Measurements from ENCODE around the gene ZEB2. TPM values are rescaled to one million over a fixed set of nuclear protein-coding genes. Genes with fewer than 3 reads are reported as not detected.

ZEB2 gene
- total RNA-seq, 1 experiment from 2014 or later = 1.1 TPM

- intact Hi-C loops (cut with micrococcal nuclease; ENCODE audit: unreplicated experiment) = no loop called here
- no peak for DNase-seq (ENCODE audit: low read depth, low spot score)
- in situ Hi-C loops (cut with HindIII; ENCODE audit: low pct_unique_long_range_greater_than_20kb, low sequenced_read_pairs) = no loop called here
- TF ChIP-seq CTCF (IDR thresholded peaks at IDR 0.05) (no peak), SIN3A (IDR thresholded peaks at IDR 0.05; ENCODE audit: borderline replicate concordance, insufficient read depth, low read depth, low read length) (no peak)
- no TSS peak for BruUV-seq (replicated peaks)
- no peaks in the 10 kb centered on the region for H3K4me1 ChIP-seq (ENCODE audit: control insufficient read depth, insufficient read depth, low read length)
- POLR2A ChIA-PET = no interaction called here
- H3K27me3 ChIP-seq (ENCODE audit: control insufficient read depth, insufficient read depth, low read length) = no peaks in the 10 kb centered on the region; the same call in 1 of the 2 replicates
- H3K4me3 ChIP-seq (ENCODE audit: low read depth in 2 of 2, low read length in 2 of 2) = no peak overlapping the region
- no peak overlapping the region for H3K27ac ChIP-seq (ENCODE audit: low read length)
- H3K9me3 ChIP-seq (ENCODE audit: control insufficient read depth, insufficient read depth, low read depth, low read length) = no peaks in the 10 kb centered on the region
- CTCF ChIA-PET = no interaction called here
- H3K36me3 ChIP-seq (ENCODE audit: control insufficient read depth, insufficient read depth, low read length) = no peaks in the 10 kb centered on the region; the same call in 1 of the 2 replicates
- no peak for ATAC-seq
Observed at GRCh38 chr2:144470816-144471215, 49.1 kb downstream of the ZEB2 start.

- CTCF ChIA-PET = no interaction called here
Observed at GRCh38 chr2:144470334-144470733, 49.6 kb downstream of the ZEB2 start.

GRCh38 chr2:144469798-144470197, 50.1 kb downstream of the ZEB2 start:
- in situ Hi-C loops (cut with HindIII; ENCODE audit: low pct_unique_long_range_greater_than_20kb, low sequenced_read_pairs) (no loop called here), intact Hi-C loops (cut with micrococcal nuclease; ENCODE audit: unreplicated experiment) (no loop called here)
- Histone ChIP-seq H3K27ac (ENCODE audit: low read length) (no peak overlapping the region), H3K4me1 (ENCODE audit: control insufficient read depth, insufficient read depth, low read length) (no peaks in the 10 kb centered on the region), H3K27me3 (ENCODE audit: control insufficient read depth, insufficient read depth, low read length) (no peaks in the 10 kb centered on the region; the same call in 1 of the 2 replicates), H3K4me3 (ENCODE audit: low read depth in 2 of 2, low read length in 2 of 2) (no peak overlapping the region), H3K36me3 (ENCODE audit: control insufficient read depth, insufficient read depth, low read length) (no peaks in the 10 kb centered on the region; the same call in 1 of the 2 replicates), H3K9me3 (ENCODE audit: control insufficient read depth, insufficient read depth, low read depth, low read length) (no peaks in the 10 kb centered on the region)
- CTCF ChIA-PET = no interaction called here
- TF ChIP-seq TCF7L2 (IDR thresholded peaks at IDR 0.05; ENCODE audit: low read depth, low read length) (no peak), SIN3A (IDR thresholded peaks at IDR 0.05; ENCODE audit: borderline replicate concordance, insufficient read depth, low read depth, low read length) (no peak), REST (IDR thresholded peaks at IDR 0.05; ENCODE audit: insufficient read depth in 1 of 2, low read depth in 2 of 2, low read length in 1 of 2) (no peak), CTCF (IDR thresholded peaks at IDR 0.05) (no peak), POLR2AphosphoS5 (IDR thresholded peaks at IDR 0.05; ENCODE audit: low read depth, low read length) (no peak)
- ATAC-seq = no peak
- BruUV-seq (replicated peaks) = no TSS peak
- POLR2A ChIA-PET = no interaction called here
- no peak for DNase-seq (ENCODE audit: low read depth, low spot score)

More at GRCh38 chr2:144470334-144470733, 49.6 kb downstream of the ZEB2 start:
- no peak for DNase-seq (ENCODE audit: low read depth, low spot score)
- Histone ChIP-seq H3K4me3 (ENCODE audit: low read depth in 2 of 2, low read length in 2 of 2) (no peak overlapping the region), H3K27me3 (ENCODE audit: control insufficient read depth, insufficient read depth, low read length) (no peaks in the 10 kb centered on the region; the same call in 1 of the 2 replicates), H3K36me3 (ENCODE audit: control insufficient read depth, insufficient read depth, low read length) (no peaks in the 10 kb centered on the region; the same call in 1 of the 2 replicates), H3K9me3 (ENCODE audit: control insufficient read depth, insufficient read depth, low read depth, low read length) (no peaks in the 10 kb centered on the region), H3K27ac (ENCODE audit: low read length) (no peak overlapping the region), H3K4me1 (ENCODE audit: control insufficient read depth, insufficient read depth, low read length) (no peaks in the 10 kb centered on the region)
- TF ChIP-seq SIN3A (IDR thresholded peaks at IDR 0.05; ENCODE audit: borderline replicate concordance, insufficient read depth, low read depth, low read length) = no peak
- POLR2A ChIA-PET = no interaction called here
- in situ Hi-C loops (cut with HindIII; ENCODE audit: low pct_unique_long_range_greater_than_20kb, low sequenced_read_pairs) (no loop called here), intact Hi-C loops (cut with micrococcal nuclease; ENCODE audit: unreplicated experiment) (no loop called here)
- BruUV-seq (replicated peaks) = no TSS peak
- ATAC-seq = no peak

All from Panc1 (cell line).